Vagina (tissue), 2 donors: ENCODE data around the gene PRRX1.

Experiments
- POLR2A ChIP-seq, 2 donors: fragments of 450-650 bp; IDR thresholded peaks; one replicate each; pipeline ENCODE4 v1.6.1; 2017; ENCODE audit warnings: antibody characterized with exemption in 2 of 2, mild to moderate bottlenecking in 2 of 2, moderate library complexity in 2 of 2
- TF ChIP-seq, protein P1 (sequence below), 3 experiments: fragments of 450-650 bp in 2 of 3; fragments of 200-600 bp in 1 of 3; sonication (generic) in 1 of 3; IDR thresholded peaks; one replicate each; pipeline ENCODE4 v1.5.1; 2017 to 2019; ENCODE audit warnings: antibody characterized with exemption in 3 of 3, mild to moderate bottlenecking in 2 of 3, moderate library complexity in 2 of 3

DNA sequence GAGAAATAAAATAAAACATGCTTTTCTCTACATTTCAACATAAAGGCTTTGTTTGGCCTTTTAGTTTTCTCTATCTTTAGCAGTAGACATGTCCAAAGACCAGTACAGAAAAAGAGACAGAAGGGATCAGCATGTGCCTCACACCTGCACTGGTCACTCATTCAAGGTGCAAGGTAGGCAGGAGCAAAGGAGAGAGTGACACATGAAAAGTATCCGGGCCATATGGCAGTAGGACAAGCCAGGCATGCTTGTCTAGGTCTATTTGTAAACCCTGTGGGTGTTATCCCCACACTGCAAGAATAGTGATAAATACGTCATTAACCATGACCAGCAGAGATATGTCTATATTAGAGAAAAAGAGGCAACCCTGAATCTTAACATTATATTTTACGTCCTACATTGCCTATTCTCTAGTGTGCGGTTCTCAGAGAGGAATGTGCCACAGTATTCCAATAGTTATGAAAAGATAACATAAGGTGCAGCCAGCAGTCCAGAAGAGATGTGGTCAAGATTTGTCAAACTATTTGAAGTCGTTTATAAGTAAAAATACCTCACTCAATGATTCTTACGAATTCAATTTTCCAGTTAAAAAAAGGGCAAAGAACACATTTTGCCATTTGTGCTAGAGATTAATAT lies 32.1 kb downstream of the PRRX1 start:
- TF ChIP-seq, protein P1, sequence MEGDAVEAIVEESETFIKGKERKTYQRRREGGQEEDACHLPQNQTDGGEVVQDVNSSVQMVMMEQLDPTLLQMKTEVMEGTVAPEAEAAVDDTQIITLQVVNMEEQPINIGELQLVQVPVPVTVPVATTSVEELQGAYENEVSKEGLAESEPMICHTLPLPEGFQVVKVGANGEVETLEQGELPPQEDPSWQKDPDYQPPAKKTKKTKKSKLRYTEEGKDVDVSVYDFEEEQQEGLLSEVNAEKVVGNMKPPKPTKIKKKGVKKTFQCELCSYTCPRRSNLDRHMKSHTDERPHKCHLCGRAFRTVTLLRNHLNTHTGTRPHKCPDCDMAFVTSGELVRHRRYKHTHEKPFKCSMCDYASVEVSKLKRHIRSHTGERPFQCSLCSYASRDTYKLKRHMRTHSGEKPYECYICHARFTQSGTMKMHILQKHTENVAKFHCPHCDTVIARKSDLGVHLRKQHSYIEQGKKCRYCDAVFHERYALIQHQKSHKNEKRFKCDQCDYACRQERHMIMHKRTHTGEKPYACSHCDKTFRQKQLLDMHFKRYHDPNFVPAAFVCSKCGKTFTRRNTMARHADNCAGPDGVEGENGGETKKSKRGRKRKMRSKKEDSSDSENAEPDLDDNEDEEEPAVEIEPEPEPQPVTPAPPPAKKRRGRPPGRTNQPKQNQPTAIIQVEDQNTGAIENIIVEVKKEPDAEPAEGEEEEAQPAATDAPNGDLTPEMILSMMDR (IDR thresholded peaks at IDR 0.05), result no peak
- no peak for TF ChIP-seq POLR2A (IDR thresholded peaks at IDR 0.05)
